H9 (cell line): ENCODE measurements around the gene N4BP2L1. TPM values are rescaled to one million over a fixed set of nuclear protein-coding genes. Genes with fewer than 3 reads are reported as not detected.

Experiments
- DNase-seq: peaks from one replicate; pipeline ENCODE4 v3.0.0-alpha.2; 2017
- H2AFZ ChIP-seq: one replicate; pipeline ENCODE4 v1.6.1; 2013; ENCODE audit warnings: mild to moderate bottlenecking, low read length, control low read depth, moderate library complexity
- H2AK5ac ChIP-seq: 2 replicates; pipeline ENCODE4 v1.6.1; 2013; ENCODE audit warnings: low read length, control low read depth, mixed read lengths; ENCODE audit not compliant: insufficient read length
- H2BK120ac ChIP-seq: one replicate; pipeline ENCODE4 v1.6.1; 2013; ENCODE audit warnings: low read depth, mild to moderate bottlenecking, low read length, control low read depth, inconsistent platforms; ENCODE audit not compliant: poor library complexity, severe bottlenecking
- H2BK12ac ChIP-seq: 2 replicates; pipeline ENCODE4 v1.6.1; 2013; ENCODE audit warnings: low read length, control low read depth, mixed read lengths, low read depth; ENCODE audit not compliant: insufficient read length
- H2BK15ac ChIP-seq: 2 replicates; pipeline ENCODE4 v1.6.1; 2013; ENCODE audit warnings: low read depth, low read length, control low read depth
- H2BK20ac ChIP-seq: one replicate; pipeline ENCODE4 v1.6.1; 2013; ENCODE audit warnings: low read depth, mild to moderate bottlenecking, low read length, control low read depth, inconsistent platforms; ENCODE audit not compliant: poor library complexity, severe bottlenecking
- H2BK5ac ChIP-seq: 2 replicates; pipeline ENCODE4 v1.6.1; 2013; ENCODE audit warnings: low read length, control low read depth, mixed read lengths; ENCODE audit not compliant: insufficient read length
- H3K14ac ChIP-seq: 2 replicates; pipeline ENCODE4 v1.6.1; 2013; ENCODE audit warnings: low read length, control low read depth; ENCODE audit not compliant: insufficient read depth
- H3K18ac ChIP-seq: 2 replicates; pipeline ENCODE4 v1.6.1; 2013; ENCODE audit warnings: low read depth, mild to moderate bottlenecking, mixed read lengths, low read length, control low read depth; ENCODE audit not compliant: insufficient read length
- H3K23ac ChIP-seq: 2 replicates; pipeline ENCODE4 v1.6.1; 2013; ENCODE audit warnings: low read length, control low read depth, mixed read lengths, low read depth; ENCODE audit not compliant: insufficient read length
- H3K23me2 ChIP-seq: 2 replicates; pipeline ENCODE4 v1.6.1; 2013; ENCODE audit warnings: low read depth, mild to moderate bottlenecking, mixed read lengths, low read length, control low read depth; ENCODE audit not compliant: insufficient read length, poor library complexity, severe bottlenecking
- H3K27ac ChIP-seq: 2 replicates; pipeline ENCODE4 v1.5.1; 2013; ENCODE audit warnings: low read length, control low read depth, mixed read lengths, low read depth; ENCODE audit not compliant: insufficient read length
- H3K27me3 ChIP-seq: 2 replicates; pipeline ENCODE4 v1.6.1; 2013; ENCODE audit warnings: low read length, control low read depth, inconsistent platforms; ENCODE audit not compliant: insufficient read depth
- H3K4ac ChIP-seq: 2 replicates; pipeline ENCODE4 v1.6.1; 2013; ENCODE audit warnings: low read depth, mild to moderate bottlenecking, control low read depth, inconsistent platforms, low read length, moderate library complexity
- H3K4me1 ChIP-seq: 2 replicates; pipeline ENCODE4 v1.6.1; 2013; ENCODE audit warnings: low read length, control low read depth, inconsistent platforms; ENCODE audit not compliant: insufficient read depth
- H3K4me2 ChIP-seq: 2 replicates; pipeline ENCODE4 v1.6.1; 2013; ENCODE audit warnings: low read length, control low read depth, mixed read lengths; ENCODE audit not compliant: insufficient read length, insufficient read depth
- H3K56ac ChIP-seq: 2 replicates; pipeline ENCODE4 v1.6.1; 2013; ENCODE audit warnings: low read depth, mild to moderate bottlenecking, mixed read lengths, low read length, control low read depth; ENCODE audit not compliant: insufficient read length
- H3K79me1 ChIP-seq: 2 replicates; pipeline ENCODE4 v1.6.1; 2013; ENCODE audit warnings: low read depth, mild to moderate bottlenecking, moderate library complexity, low read length, control low read depth, inconsistent platforms; ENCODE audit not compliant: insufficient read depth, poor library complexity, severe bottlenecking
- H3K79me2 ChIP-seq: 2 replicates; pipeline ENCODE4 v1.6.1; 2013; ENCODE audit warnings: low read length, control low read depth, inconsistent platforms; ENCODE audit not compliant: insufficient read depth
- H3K9ac ChIP-seq: 2 replicates; pipeline ENCODE4 v1.6.1; 2013; ENCODE audit warnings: low read length, control low read depth, mixed read lengths; ENCODE audit not compliant: insufficient read length; ENCODE audit errors: extremely low read depth
- H3K9me3 ChIP-seq: one replicate; pipeline ENCODE4 v1.6.1; 2013; ENCODE audit warnings: low read depth, low read length, inconsistent platforms; ENCODE audit not compliant: control insufficient read depth
- H3T11ph ChIP-seq: one replicate; pipeline ENCODE4 v1.6.1; 2013; ENCODE audit warnings: mild to moderate bottlenecking, low read length, control low read depth, inconsistent platforms
- H4K20me1 ChIP-seq: one replicate; pipeline ENCODE4 v1.6.1; 2013; ENCODE audit not compliant: control insufficient read depth, insufficient read length, insufficient read depth
- H4K5ac ChIP-seq: 2 replicates; pipeline ENCODE4 v1.6.1; 2013; ENCODE audit warnings: low read depth, mild to moderate bottlenecking, mixed read lengths, low read length, control low read depth; ENCODE audit not compliant: insufficient read length
- H4K8ac ChIP-seq: replicated peaks from 2 replicates; pipeline ENCODE4 v1.6.1; 2013; ENCODE audit warnings: low read length, control low read depth, mixed read lengths, low read depth; ENCODE audit not compliant: insufficient read length
- H4K91ac ChIP-seq: 2 replicates; pipeline ENCODE4 v1.6.1; 2013; ENCODE audit warnings: low read depth, mild to moderate bottlenecking, moderate library complexity, mixed read lengths, low read length, control low read depth; ENCODE audit not compliant: insufficient read length
- H3K27ac Mint-ChIP-seq, 3 experiments: 2 replicates in 2 of 3; 3 replicates in 1 of 3; pipeline ENCODE4 v1.8.0; 2020 to 2021; ENCODE audit warnings: mixed read lengths in 3 of 3, mild to moderate bottlenecking in 1 of 3, moderate library complexity in 1 of 3
- H3K27me3 Mint-ChIP-seq: 2 replicates; pipeline ENCODE4 v1.8.0; 2021; ENCODE audit warnings: low read depth, mild to moderate bottlenecking, moderate library complexity, mixed read lengths
- H3K36me3 Mint-ChIP-seq, 3 experiments: 2 replicates in 2 of 3; 3 replicates in 1 of 3; pipeline ENCODE4 v1.8.0; 2020 to 2021; ENCODE audit warnings: low read depth in 3 of 3, mixed read lengths in 3 of 3; ENCODE audit not compliant: insufficient read depth in 1 of 3
- H3K4me1 Mint-ChIP-seq, 2 experiments: 2 replicates each; pipeline ENCODE4 v1.8.0; 2020; ENCODE audit warnings: mixed read lengths in 2 of 2
- H3K4me3 Mint-ChIP-seq, 2 experiments: 2 replicates in 1 of 2; 3 replicates in 1 of 2; pipeline ENCODE4 v1.8.0; 2020 to 2021; ENCODE audit warnings: mild to moderate bottlenecking in 2 of 2, mixed read lengths in 2 of 2, moderate library complexity in 1 of 2
- H3K9me3 Mint-ChIP-seq, 2 experiments: 2 replicates in 1 of 2; 3 replicates in 1 of 2; pipeline ENCODE4 v1.8.0; 2020; ENCODE audit warnings: mild to moderate bottlenecking in 2 of 2, mixed read lengths in 2 of 2, moderate library complexity in 1 of 2
- WGBS: extraction: QIAGEN DNeasy Blood & Tissue Kit; methylation state at CpG from one replicate; pipeline ENCODE4 v1.1.7; 2013; ENCODE audit warnings: missing lambda C conversion rate, low lambda C conversion rate, mixed read lengths; ENCODE audit not compliant: insufficient read length; ENCODE audit errors: extremely low coverage; 5-methylcytosine and 5-hydroxymethylcytosine counted together
- total RNA-seq: library from RNA; stranded (reverse); gene quantifications from 2 replicates; pipeline ENCODE4 v1.2.1, GENCODE V29; 2021
- TF ChIP-seq, protein P1 (sequence below): fragments of 200-600 bp; sonication (generic); conservative IDR thresholded peaks from 3 replicates; pipeline ENCODE4 v1.8.0; 2021; ENCODE audit warnings: antibody characterized with exemption, mild to moderate bottlenecking

N4BP2L1 gene
- total RNA-seq, 1 experiment from 2014 or later: 1.5 TPM

DNA sequence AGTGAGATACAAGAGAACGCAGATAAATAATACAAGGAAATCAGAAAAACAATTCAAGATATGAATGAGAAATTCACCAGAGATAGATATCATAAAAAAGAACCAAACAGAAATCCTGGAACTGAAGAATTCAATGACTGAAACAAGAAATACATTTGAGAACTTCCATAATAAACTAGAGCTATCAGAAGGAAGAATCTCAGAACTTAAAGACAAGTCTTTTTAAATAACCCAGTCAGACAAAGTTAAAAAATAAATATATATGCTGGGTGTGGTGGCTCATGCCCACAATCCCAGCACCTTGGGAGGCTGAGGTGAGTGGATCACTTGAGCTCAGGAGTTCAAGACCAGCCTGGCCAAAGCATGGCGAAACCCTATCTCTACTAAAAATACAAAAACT is 28.7 kb upstream of the N4BP2L1 start:
- no peak overlapping the region for H2AK5ac ChIP-seq
- no peak overlapping the region for H2BK120ac ChIP-seq
- H2BK20ac ChIP-seq: no peak overlapping the region
- no peak overlapping the region for H2BK5ac ChIP-seq
- Mint-ChIP-seq H3K4me3 (no peak overlapping the region), H3K36me3 (peaks cover 0 to 8% (median 7%) of the 10 kb centered on the region in 3 experiments; a peak in 3 of 7 replicates), H3K27me3 (no peaks in the 10 kb centered on the region), H3K9me3 (peaks cover 10 to 13% of the 10 kb centered on the region in 2 experiments), H3K27ac (no peak overlapping the region), H3K4me1 (no peaks in the 10 kb centered on the region)
- TF ChIP-seq, protein P1, sequence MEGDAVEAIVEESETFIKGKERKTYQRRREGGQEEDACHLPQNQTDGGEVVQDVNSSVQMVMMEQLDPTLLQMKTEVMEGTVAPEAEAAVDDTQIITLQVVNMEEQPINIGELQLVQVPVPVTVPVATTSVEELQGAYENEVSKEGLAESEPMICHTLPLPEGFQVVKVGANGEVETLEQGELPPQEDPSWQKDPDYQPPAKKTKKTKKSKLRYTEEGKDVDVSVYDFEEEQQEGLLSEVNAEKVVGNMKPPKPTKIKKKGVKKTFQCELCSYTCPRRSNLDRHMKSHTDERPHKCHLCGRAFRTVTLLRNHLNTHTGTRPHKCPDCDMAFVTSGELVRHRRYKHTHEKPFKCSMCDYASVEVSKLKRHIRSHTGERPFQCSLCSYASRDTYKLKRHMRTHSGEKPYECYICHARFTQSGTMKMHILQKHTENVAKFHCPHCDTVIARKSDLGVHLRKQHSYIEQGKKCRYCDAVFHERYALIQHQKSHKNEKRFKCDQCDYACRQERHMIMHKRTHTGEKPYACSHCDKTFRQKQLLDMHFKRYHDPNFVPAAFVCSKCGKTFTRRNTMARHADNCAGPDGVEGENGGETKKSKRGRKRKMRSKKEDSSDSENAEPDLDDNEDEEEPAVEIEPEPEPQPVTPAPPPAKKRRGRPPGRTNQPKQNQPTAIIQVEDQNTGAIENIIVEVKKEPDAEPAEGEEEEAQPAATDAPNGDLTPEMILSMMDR: no peak
- H3K18ac ChIP-seq: no peak overlapping the region
- no peak overlapping the region for H4K5ac ChIP-seq
- H3K56ac ChIP-seq: no peak overlapping the region
- H3K4ac ChIP-seq: no peak overlapping the region
- H3K27me3 ChIP-seq: no peaks in the 10 kb centered on the region
- no peak for DNase-seq
- H4K91ac ChIP-seq: no peak overlapping the region
- H3K9me3 ChIP-seq: no peaks in the 10 kb centered on the region
- H2AFZ ChIP-seq: no peak overlapping the region
- H4K20me1 ChIP-seq: no peaks in the 10 kb centered on the region
- no peak overlapping the region for H3K23ac ChIP-seq
- H3K14ac ChIP-seq: no peak overlapping the region
- no peaks in the 10 kb centered on the region for H3K79me2 ChIP-seq
- H3K4me1 ChIP-seq: no peaks in the 10 kb centered on the region
- no peak overlapping the region for H3K9ac ChIP-seq
- no peak overlapping the region for H4K8ac ChIP-seq
- no peak overlapping the region for H3K27ac ChIP-seq
- no peaks in the 10 kb centered on the region for H3K23me2 ChIP-seq
- no peak overlapping the region for H3T11ph ChIP-seq
- H2BK12ac ChIP-seq: no peak overlapping the region
- H3K4me2 ChIP-seq: no peak overlapping the region
- no peaks in the 10 kb centered on the region for H3K79me1 ChIP-seq
- H2BK15ac ChIP-seq: no peak overlapping the region
- WGBS: no CpG with 5 or more reads among the region's 2 CpGs
